ENCODE results near the gene BRI3.

DNA sequence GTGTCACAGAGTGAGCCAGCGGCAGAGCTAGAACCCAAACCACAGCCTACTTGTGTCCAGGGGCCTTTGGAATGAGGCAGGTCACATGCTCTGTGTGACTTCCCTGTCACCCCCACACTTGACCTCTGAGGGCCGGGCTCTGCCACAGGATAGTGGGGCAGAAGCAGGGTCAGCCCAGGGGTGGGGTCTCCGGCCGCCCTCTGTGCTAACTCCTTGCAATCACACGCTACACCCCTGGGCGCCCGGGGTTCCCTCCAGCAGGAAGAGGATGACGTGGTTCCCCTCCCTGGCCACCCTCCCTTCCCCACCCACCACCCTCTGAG is 49.3 kb upstream of the BRI3 start:
- no peak for TF ChIP-seq PAX5 (IDR thresholded peaks at IDR 0.05; ENCODE audit: insufficient read depth, low read length, severe bottlenecking)
- no peak for TF ChIP-seq POLR2A (IDR thresholded peaks at IDR 0.05; ENCODE audit: low read depth, low read length)

All from GM12891 (cell line).